WERI-Rb-1 (cell line): ENCODE results near the gene USB1.

Experiments
- DNase-seq: peaks from one replicate; pipeline ENCODE4 v3.0.0-alpha.2; 2020
- H3K27ac ChIP-seq: fragments of 250-450 bp; sonication (Bioruptor Pico); 2 replicates; pipeline ENCODE4 v1.5.1; 2020; ENCODE audit warnings: mild to moderate bottlenecking, moderate library complexity
- H3K27me3 ChIP-seq: fragments of 250-450 bp; sonication (Bioruptor Pico); 2 replicates; pipeline ENCODE4 v1.5.1; 2021; ENCODE audit warnings: mild to moderate bottlenecking, low read depth, moderate library complexity; ENCODE audit not compliant: insufficient read depth, severe bottlenecking
- H3K36me3 ChIP-seq: fragments of 250-450 bp; sonication (Bioruptor Pico); 2 replicates; pipeline ENCODE4 v1.5.1; 2020; ENCODE audit warnings: mild to moderate bottlenecking, moderate library complexity
- H3K4me3 ChIP-seq: 2 replicates; pipeline ENCODE4 v1.5.1; 2011; ENCODE audit warnings: low read depth, mild to moderate bottlenecking, control low read depth, low read length
- H3K9me3 ChIP-seq: fragments of 250-450 bp; sonication (Bioruptor Pico); 2 replicates; pipeline ENCODE4 v1.5.1; 2021; ENCODE audit warnings: mild to moderate bottlenecking, moderate library complexity; ENCODE audit not compliant: severe bottlenecking
- TF ChIP-seq, protein P1 (sequence below): IDR thresholded peaks from 2 replicates; pipeline ENCODE4 v1.5.1; 2011; ENCODE audit warnings: low read depth, mild to moderate bottlenecking, control low read depth, inconsistent platforms, low read length

USB1 gene

GRCh38 chr16:58044266-58045019 is 43.2 kb downstream of the USB1 start:
- no peaks in the 10 kb centered on the region for H3K27me3 ChIP-seq
- H3K9me3 ChIP-seq = no peaks in the 10 kb centered on the region
- no peaks in the 10 kb centered on the region; the same call in 1 of the 2 replicates for H3K36me3 ChIP-seq
- no peak overlapping the region for H3K4me3 ChIP-seq
- no peak overlapping the region for H3K27ac ChIP-seq
- DNase-seq = no peak
- TF ChIP-seq, protein P1, sequence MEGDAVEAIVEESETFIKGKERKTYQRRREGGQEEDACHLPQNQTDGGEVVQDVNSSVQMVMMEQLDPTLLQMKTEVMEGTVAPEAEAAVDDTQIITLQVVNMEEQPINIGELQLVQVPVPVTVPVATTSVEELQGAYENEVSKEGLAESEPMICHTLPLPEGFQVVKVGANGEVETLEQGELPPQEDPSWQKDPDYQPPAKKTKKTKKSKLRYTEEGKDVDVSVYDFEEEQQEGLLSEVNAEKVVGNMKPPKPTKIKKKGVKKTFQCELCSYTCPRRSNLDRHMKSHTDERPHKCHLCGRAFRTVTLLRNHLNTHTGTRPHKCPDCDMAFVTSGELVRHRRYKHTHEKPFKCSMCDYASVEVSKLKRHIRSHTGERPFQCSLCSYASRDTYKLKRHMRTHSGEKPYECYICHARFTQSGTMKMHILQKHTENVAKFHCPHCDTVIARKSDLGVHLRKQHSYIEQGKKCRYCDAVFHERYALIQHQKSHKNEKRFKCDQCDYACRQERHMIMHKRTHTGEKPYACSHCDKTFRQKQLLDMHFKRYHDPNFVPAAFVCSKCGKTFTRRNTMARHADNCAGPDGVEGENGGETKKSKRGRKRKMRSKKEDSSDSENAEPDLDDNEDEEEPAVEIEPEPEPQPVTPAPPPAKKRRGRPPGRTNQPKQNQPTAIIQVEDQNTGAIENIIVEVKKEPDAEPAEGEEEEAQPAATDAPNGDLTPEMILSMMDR = no peak

GRCh38 chr16:58045096-58045495 is 43.9 kb downstream of the USB1 start:
- DNase-seq = no peak

GRCh38 chr16:58046054-58046881 is 45.1 kb downstream of the USB1 start:
- Histone ChIP-seq H3K4me3 (no peak overlapping the region), H3K27me3 (no peaks in the 10 kb centered on the region), H3K27ac (no peak overlapping the region), H3K9me3 (no peaks in the 10 kb centered on the region), H3K36me3 (no peaks in the 10 kb centered on the region; the same call in 1 of the 2 replicates)
- no peak for DNase-seq
- TF ChIP-seq, protein P1 = no peak

More at GRCh38 chr16:58045096-58045495, 43.9 kb downstream of the USB1 start:
- Histone ChIP-seq H3K27me3 (no peaks in the 10 kb centered on the region), H3K4me3 (no peak overlapping the region), H3K27ac (no peak overlapping the region), H3K36me3 (no peaks in the 10 kb centered on the region; the same call in 1 of the 2 replicates), H3K9me3 (no peaks in the 10 kb centered on the region)
- TF ChIP-seq, protein P1 = no peak

GRCh38 chr16:58046936-58047335 is 45.7 kb downstream of the USB1 start:
- Histone ChIP-seq H3K27ac (no peak overlapping the region), H3K27me3 (no peaks in the 10 kb centered on the region), H3K36me3 (no peaks in the 10 kb centered on the region; the same call in 1 of the 2 replicates), H3K9me3 (no peaks in the 10 kb centered on the region), H3K4me3 (no peak overlapping the region)
- no peak for DNase-seq
- TF ChIP-seq, protein P1 = no peak

DNA sequence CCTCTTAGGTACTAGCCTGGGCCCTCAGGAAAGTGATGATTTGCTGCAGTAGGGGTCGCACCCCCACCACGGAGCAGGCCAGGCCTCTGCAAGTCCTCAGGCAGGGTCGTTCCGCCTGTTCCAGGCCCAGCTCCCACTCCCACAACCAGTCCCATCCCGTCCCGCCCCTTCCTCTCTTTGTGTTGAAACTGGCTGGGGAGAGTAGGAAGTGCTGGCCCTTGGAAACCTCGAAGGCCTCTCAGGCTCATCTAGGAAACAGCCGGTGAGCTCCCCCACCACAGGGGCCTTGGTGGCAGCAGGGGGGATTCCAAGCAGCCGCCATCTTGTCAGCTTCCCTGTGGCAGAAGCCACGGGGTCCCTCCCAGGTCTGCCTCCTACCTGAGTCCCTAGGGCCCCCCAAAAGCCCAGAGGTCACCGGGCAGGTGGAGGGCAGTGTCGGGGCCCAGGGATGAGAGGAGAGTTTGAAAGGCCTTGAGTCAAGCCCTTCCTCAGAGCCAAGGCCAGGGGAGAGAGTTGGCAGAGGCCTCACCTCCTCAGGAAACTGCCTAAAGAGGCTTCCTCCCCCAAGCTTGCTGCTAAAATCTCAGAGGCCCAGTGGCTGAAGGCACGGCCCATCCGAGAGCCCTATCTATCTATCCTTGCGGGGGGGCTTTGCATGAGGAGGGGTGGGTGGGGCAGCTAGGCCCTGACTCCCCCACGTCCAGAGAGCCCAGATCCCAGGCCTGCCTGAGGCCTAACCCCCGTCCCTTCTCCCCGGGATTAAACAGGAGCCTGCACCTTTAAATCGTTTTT is 46.5 kb downstream of the USB1 start:
- TF ChIP-seq, protein P1 = no peak
- DNase-seq = no peak
- Histone ChIP-seq H3K36me3 (no peaks in the 10 kb centered on the region; the same call in 1 of the 2 replicates), H3K27me3 (no peaks in the 10 kb centered on the region), H3K9me3 (no peaks in the 10 kb centered on the region), H3K4me3 (no peak overlapping the region), H3K27ac (no peak overlapping the region)
